GM12874 (cell line): ENCODE measurements around the gene LIPC.

Source experiments
- CTCF ChIP-seq: IDR thresholded peaks from 2 replicates; pipeline ENCODE4 v1.5.1; 2011; ENCODE audit warnings: low read depth, mild to moderate bottlenecking, control low read depth, low read length, moderate library complexity; ENCODE audit not compliant: insufficient read depth

Gene LIPC

GRCh38 chr15:58534556-58534955 lies 102.8 kb downstream of the LIPC start:
- no peak for TF ChIP-seq CTCF

GRCh38 chr15:58535337-58535736 lies 103.5 kb downstream of the LIPC start:
- no peak for TF ChIP-seq CTCF

- no peak for TF ChIP-seq CTCF
These were observed 104.1 kb downstream of the LIPC start for GRCh38 chr15:58535894-58536293.

GRCh38 chr15:58536414-58536813 lies 104.6 kb downstream of the LIPC start:
- TF ChIP-seq CTCF: no peak

GRCh38 chr15:58537033-58537432 lies 105.2 kb downstream of the LIPC start:
- TF ChIP-seq CTCF: no peak

GRCh38 chr15:58538225-58538727 lies 106.5 kb downstream of the LIPC start:
- no peak for TF ChIP-seq CTCF

GRCh38 chr15:58538901-58539300 lies 107.1 kb downstream of the LIPC start:
- no peak for TF ChIP-seq CTCF
